EL (cell line): ENCODE measurements around the gene ALAS1.

Experiments
- DNase-seq: peaks from one replicate; pipeline ENCODE4 v3.0.0-alpha.2; 2016

Gene ALAS1

DNA sequence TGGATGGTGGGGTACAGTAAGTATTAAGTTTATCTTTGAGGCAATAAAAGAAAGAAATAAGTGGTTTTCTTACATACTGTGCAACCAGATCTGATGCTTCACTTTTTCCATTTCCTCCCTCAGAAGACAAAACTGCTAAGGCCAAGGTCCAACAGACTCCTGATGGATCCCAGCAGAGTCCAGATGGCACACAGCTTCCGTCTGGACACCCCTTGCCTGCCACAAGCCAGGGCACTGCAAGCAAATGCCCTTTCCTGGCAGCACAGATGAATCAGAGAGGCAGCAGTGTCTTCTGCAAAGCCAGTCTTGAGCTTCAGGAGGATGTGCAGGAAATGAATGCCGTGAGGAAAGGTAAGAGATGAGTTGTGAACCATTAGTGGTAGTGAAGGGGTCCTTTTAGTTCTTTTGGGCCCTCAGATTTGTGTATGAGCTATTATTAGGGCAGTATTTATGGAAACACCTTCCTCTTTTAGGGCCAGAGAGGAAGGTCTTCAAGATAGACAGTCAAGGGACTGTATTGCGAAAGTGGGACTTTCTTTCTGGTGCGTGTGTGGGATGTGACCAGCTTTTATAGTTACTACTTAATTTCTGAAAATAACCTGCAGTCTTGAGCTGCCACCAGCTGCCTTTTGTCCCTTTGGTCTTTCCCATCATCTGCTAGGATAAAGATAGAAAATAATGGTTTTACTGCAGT is 4.6 kb downstream of the ALAS1 start:
- DNase-seq, result no peak

- DNase-seq, result no peak
Measured at GRCh38 chr3:52203701-52204100, 5.7 kb downstream of the ALAS1 start.

DNA sequence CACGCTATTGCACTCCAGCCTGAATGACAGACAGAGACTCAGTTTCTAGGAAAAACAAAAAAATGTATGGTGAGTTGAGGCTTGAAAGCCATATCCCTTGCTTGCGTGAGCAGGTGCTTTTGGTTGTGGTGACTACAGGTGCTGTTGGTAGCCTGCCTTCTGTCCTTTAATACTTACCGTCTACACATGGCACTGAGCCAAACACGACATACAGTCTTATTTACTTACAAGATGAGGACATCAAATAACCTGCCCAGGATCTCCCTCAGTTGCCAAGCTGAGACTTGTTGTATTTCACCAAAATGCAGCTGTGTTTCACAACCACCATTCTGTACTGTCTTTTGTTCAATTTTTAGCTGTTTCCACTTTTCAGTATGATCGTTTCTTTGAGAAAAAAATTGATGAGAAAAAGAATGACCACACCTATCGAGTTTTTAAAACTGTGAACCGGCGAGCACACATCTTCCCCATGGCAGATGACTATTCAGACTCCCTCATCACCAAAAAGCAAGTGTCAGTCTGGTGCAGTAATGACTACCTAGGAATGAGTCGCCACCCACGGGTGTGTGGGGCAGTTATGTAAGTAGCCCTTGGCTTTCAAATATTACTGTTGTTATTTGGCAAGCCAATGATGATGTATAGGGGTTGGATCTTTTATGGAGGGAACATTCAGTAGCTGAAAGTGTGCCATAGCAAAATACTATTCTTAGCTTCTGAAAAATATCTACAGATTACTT is 6.5 kb downstream of the ALAS1 start:
- DNase-seq, result peak; percentile 24

- DNase-seq, result no peak
Measured at GRCh38 chr3:52205727-52206372, 7.9 kb downstream of the ALAS1 start.

DNA sequence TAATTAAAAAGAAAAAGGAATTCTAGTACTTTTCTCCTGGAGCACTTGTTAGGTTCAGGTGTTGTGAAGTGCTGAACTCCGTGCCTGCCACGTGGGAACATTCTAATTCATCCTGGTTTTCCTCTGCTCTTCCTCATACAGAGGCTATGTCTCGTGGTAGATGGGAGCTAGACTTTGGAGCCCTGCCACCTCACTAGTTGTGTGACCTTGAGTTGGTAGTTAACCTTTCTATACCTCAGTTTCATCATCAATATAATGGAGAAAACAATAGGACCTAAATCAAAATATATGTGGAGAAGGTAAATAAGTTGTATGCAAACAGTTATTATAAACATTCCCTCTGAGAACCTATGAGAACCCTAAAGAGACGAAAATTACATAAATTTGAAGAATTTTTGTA is 10.6 kb downstream of the ALAS1 start:
- DNase-seq, result no peak

DNA sequence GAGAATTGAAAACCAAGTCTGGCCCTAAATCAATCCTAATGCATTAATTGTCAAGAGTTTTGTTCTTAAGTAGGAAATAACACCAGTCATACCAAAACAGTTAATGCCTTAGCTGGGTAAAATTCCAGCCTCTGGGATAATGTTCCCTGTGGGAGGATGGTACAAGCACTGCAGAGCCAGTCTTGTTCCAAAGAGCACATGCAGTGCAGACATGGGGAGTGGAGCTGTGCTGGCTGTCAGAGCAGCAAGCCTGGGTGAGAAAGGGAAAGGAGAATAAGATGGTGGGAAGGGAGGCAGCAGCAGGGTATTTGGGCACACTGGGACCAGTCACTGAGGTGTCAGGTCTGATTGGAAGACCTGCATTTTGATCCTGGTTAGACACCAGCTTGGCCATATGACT is 12.1 kb downstream of the ALAS1 start:
- DNase-seq, result no peak

- no peak for DNase-seq
Measured at GRCh38 chr3:52210550-52211046, 12.6 kb downstream of the ALAS1 start.

DNA sequence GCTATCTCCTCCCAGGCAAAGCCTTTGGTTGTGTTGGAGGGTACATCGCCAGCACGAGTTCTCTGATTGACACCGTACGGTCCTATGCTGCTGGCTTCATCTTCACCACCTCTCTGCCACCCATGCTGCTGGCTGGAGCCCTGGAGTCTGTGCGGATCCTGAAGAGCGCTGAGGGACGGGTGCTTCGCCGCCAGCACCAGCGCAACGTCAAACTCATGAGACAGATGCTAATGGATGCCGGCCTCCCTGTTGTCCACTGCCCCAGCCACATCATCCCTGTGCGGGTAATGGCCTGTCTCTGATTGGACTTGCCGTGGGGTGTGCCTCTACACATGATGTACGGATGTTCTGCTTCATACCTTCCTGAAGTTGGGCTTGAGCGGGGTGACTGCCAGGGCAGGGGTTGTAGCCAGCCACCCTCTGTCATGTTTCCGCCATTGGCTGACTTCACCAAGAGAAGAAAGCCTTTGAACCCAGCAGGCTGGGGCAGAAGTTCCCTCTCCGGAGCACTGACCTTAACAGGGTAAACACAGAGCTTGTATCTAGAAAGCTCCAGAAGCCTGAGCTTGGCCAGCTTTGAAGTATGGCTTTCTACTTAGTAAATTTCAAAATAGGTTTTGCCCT is 13.4 kb downstream of the ALAS1 start:
- DNase-seq, result no peak

DNA sequence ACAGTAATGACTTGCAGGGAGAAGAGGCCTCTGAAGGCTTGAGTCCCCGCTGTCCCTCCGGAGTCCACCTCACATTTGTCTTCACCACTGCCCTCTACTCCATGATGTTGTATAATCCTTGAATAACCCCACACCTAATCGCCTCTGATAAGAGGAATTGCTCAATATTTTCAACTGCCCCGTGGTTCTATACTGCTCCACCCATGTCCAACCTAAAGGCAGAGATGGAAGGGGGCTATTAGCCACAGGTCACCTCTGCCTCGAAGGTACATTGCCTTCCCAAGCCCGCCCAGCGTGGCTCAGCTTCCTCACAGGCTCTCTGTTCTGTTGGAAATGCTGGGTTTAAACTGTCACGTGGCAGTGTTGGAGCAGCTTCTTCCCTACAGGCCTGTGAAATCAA is 15.0 kb downstream of the ALAS1 start:
- DNase-seq, result no peak

DNA sequence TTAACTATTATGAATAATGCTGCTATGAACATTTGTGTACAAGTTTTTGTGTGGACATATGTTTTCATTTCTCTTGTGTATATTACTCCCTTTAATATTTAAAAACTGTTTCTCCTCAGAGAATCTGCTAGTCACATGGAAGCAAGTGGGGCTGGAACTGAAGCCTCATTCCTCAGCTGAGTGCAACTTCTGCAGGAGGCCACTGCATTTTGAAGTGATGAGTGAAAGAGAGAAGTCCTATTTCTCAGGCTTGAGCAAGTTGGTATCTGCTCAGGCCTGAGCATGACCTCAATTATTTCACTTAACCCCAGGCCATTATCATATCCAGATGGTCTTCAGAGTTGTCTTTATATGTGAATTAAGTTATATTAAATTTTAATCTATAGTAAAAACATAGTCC is 15.9 kb downstream of the ALAS1 start:
- DNase-seq, result no peak

DNA sequence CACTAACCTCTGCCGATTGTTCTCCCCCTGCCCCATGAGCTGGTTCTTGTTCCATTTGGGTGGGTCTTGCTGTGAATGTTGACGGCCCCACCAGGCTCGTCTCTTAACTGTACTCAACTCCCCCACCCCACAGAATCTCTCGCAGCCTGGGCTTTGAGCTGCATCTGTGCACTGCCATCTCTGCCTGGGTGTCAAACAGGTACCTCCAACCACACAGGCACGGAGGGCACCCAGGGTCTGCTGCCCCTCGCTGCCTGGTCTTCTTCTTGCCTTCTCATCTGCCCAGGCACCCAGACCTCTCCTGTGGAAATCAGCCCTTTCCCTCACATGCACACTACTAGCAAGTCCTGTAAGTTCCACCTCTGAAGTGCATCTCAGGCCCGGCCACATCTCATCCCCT is 17.4 kb downstream of the ALAS1 start:
- no peak for DNase-seq

GRCh38 chr3:52216585-52217408 is 18.8 kb downstream of the ALAS1 start:
- peak; percentile 64 for DNase-seq

DNA sequence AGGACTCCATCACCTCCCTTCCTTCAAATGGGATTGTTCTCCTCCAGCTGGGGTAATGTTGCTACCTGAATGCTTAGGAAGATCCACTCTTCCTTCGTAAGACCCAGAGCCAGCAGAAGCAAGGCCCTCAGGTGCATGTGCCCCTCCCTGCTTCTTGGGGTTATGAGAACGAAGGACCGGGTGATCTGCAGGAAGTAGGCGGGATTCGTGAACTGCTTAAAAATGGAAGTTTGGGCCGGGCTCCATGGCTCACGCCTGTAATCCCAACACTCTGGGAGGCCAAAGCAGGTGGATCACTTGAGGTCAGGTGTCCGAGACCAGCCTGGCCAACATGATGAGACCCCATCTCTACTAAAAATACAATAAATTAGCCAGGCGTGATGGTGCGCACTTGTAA is 19.4 kb downstream of the ALAS1 start:
- DNase-seq, result no peak

DNA sequence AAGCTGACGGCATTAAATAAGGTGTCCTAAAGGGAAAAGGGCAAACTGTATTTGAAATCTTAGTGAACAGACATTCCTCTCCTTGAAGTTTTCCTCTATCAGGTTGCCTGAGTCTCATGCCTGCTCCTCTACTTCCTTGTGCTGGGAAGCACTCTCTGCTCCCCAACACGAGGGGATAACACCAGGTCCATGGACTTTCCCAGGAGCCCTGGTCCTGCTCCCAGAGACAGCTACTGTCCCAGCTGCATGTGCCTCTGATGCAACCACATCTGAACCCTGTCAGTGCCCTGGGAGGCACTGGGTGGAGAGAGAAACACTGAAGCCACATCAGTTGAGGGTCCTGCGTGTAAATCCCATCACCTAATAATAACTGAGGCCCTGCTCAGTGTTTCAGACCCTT is 20.1 kb downstream of the ALAS1 start:
- DNase-seq, result no peak

DNA sequence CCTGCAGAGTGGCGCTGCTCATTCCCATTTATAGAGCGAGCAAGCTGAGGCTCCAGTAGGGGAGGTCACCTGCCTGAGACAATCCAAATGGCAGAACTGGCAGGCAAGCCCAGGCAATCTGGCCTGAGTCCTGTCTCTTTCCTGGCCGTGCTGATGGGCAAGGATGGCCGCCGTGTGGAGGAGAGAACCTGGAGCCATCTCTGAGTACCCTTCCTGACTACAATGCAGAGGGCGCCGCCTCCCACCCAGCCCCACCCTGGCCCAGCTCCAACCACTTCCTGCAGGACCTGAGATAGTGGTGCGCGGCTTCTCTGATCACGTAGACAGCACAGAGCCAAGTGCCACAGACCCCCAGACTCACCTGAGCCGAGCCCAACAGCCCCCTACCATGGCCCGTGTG is 20.5 kb downstream of the ALAS1 start:
- no peak for DNase-seq

DNA sequence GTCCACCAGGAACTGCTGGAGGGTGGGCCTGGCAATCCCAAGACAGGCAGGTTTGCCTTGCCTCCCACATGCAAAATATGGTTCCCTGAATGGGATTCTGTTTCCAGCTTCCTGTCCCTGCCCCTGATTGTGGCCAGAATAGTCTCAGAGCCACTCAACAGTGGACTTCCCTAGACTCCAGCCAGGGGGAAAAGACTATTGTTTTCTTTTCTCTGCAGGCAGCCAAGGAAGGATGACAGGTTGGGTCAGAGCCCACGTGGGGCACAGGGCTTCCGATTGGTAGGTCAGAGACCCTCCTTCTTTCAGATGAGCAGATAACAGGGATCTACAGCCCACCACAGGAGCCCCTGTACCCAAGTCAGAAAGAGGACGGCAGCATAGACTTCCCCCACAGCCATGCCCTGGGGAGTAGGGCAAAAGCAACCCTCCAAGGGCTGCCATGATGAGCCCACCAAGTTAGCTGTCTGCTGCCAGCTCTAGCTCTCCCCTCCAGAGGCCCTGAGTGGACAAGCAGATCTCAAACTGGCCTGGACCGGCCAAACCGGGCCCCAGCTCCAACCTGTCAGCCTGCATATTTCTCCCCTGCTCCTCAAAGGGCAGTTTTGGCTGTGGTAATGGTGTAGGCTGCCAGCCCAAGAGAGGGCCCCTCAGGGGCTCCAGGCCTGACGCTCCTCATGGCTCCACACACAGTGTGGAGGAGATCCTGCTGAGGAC is 21.1 kb downstream of the ALAS1 start:
- no peak for DNase-seq

DNA sequence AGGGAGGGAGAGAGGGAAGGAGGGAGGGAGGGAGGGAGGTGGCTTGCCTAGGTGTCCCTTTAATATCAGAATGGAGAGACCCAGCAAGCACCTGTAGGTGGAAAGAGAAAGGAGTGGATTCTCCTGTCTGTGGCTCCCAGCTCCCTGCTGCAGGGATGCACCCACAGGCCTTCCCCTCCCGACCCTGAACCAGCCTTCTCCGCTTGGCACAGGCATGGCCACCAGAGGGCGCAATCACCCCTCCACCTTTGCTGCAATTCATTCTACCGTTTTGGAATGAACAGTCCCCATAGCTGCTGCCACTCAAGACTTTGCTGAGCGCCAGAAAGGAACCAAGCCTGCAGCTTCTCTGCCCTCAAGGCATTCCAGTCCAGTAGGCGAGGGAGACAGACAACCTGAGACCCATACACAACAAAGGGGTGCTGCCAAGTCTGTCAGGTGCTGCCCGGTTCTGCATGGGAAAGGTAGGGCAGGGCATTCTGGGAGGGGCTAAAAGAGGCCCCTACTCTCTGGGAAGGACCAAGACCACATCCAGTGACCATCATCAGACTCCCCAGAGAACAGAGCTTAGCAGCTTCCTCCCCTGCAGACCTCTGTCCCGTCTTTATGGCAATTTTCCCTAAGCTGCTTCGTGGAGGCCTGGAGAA is 22.5 kb downstream of the ALAS1 start:
- DNase-seq, result peak; percentile 73

DNA sequence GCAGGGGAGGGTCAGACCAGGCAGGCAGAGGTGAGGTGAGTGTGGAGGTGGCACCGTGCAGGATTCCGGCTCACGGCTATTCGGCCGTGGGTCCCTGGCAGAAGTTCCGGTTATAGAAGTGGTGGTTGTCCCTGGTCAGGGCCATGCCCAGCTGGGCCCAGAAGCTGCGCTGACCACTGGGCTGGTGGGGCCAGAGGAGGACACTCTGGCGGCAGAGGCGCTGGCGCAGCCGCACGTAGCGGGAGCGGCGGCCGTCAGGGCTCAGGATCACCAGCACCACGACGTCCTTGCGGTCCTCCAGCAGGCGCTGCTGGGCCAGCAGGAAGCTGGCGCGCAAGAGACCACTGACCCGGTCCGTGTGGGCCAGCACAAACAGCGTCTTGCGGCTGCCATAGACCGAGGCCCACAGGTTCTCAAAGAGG is 23.2 kb downstream of the ALAS1 start:
- DNase-seq, result no peak

DNA sequence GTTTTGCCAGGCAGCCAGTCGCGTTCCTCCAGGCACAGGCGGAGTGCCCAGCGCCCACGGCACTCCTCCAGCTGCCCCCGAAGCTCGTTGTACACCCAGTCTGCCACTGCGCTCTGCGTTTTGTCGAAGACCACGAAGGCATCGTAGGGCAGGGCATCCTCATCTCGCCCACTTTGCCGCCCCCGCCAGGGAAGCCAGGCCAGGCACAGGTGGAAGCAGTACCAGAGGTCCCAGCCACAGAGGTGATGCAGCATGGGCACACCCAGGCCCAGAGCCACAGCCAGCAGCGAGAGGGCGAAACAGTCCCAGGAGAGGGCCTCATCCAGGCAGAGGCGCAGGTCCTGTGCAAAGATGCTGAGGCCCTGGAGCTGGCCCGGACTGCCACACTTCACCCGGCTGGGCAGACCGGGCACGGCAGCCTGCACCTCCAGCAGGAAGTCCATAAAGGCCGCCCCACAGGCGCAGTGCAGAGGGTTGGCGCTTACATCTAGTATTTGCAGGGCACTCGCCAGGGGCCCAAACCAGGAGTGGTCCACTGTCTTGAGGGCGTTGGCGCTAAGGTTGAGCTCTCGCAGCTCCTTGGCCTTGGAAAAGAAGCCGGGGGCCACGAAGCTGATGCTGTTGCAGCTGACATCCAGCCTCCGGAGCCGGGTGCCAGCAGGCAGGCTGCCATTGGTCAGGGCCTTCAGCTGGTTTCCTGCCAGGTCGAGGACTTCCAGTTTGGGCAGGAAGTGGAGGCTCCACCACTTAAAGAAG is 23.8 kb downstream of the ALAS1 start:
- DNase-seq, result no peak
